Pancreas (tissue), 10 donors: ENCODE data around the gene PEAK3. TPM values are rescaled to one million over a fixed set of nuclear protein-coding genes. Genes with fewer than 3 reads are reported as not detected.

ENCODE experiments used
- ATAC-seq, 4 donors: fragments of 200-7000 bp; cut with Tn5 transposase; one replicate each; pipeline versions ENCODE4 v1.8.0 to v1.9.1; 2020; ENCODE audit warnings: mild to moderate bottlenecking in 4 of 4, moderate library complexity in 4 of 4
- DNase-seq, 6 donors: peaks; one replicate each; pipeline ENCODE4 v3.0.0-alpha.2; 2020
- FAIRE-seq: peaks from 2 replicates; lab custom pipeline; 2012; peaks lifted over from hg19 to GRCh38; lab: Jason Lieb, UNC
- H3K27ac ChIP-seq, 4 donors: fragments of 200-600 bp; sonication (generic); 1 replicate in 3 of 4; 2 replicates in 1 of 4; pipeline versions ENCODE4 v1.5.0 to v1.8.0; 2020
- H3K27me3 ChIP-seq, 4 donors: fragments of 200-600 bp; one replicate each; pipeline ENCODE4 v1.8.0; 2021
- H3K36me3 ChIP-seq, 3 donors: fragments of 200-600 bp; sonication (generic) in 1 of 3; one replicate each; pipeline versions ENCODE4 v1.5.0 to v1.8.0; 2020 to 2021
- H3K4me1 ChIP-seq, 3 donors: fragments of 200-600 bp; one replicate each; pipeline ENCODE4 v1.8.0; 2021
- H3K4me3 ChIP-seq, 4 donors: fragments of 200-600 bp; sonication (generic) in 2 of 4; one replicate each; pipeline versions ENCODE4 v1.5.0 to v1.8.0; 2020 to 2021
- H3K9me3 ChIP-seq, 4 donors: fragments of 200-600 bp; one replicate each; pipeline ENCODE4 v1.8.0; 2021
- WGBS, 2 donors: extraction: QIAGEN DNeasy Blood & Tissue Kit; methylation state at CpG; one replicate each; pipeline ENCODE4 v1.1.7; 2013; 5-methylcytosine and 5-hydroxymethylcytosine counted together
- intact Hi-C, 3 donors: fragments of 100-400 bp; cut with DNase I; formaldehyde crosslinking; loops; one replicate each; pipeline versions ENCODE4 v1.11.1 to v1.14.2; 2022
- polyA plus RNA-seq, 2 donors: library from polyadenylated mRNA; stranded (reverse); fragments of 200-250 nt; gene quantifications; one replicate each; pipeline ENCODE4 v1.2.3, GENCODE V29; 2013
- total RNA-seq, 6 donors: library from RNA; stranded (reverse); fragmentation: NEBNext Ultra II Directional in 4 of 6; extraction: Animal tissue kit (Norgen Biotek cat#: 25700) in 4 of 6; gene quantifications; one replicate each; pipeline versions ENCODE4 v1.2.1 to v1.2.4, GENCODE V29; 2021 to 2023
- TF ChIP-seq, protein P1 (sequence below), 4 donors: fragments of 200-600 bp; sonication (generic) in 3 of 4; IDR thresholded peaks; one replicate each; pipeline versions ENCODE4 v1.5.0 to v1.8.0; 2021; ENCODE audit warnings: antibody characterized with exemption in 4 of 4
- donor health status: healthy with polysubstance abuse.
- donor health status: DM: no; HTN: no; CAD: no; lungs with moderate emphysema.
- donor health status: DM: no; HTN: no; CAD: no.
- donor health status: control.
- donor health status: control.
- donor health status: Bipolar disorder and iron deficiency.
- donor health status: DM: yes; HTN: yes; CAD: no.
- donor health status: DM: no; HTN: no; CAD: no.
- donor health status: DM: no; HTN: no; CAD: no.
- donor health status: DM: yes; HTN: yes; CAD: no.

The PEAK3 gene
- total and polyA plus RNA-seq, 8 donors, result 0.04 to 0.81 (median 0.16) TPM; not detected in 2

DNA sequence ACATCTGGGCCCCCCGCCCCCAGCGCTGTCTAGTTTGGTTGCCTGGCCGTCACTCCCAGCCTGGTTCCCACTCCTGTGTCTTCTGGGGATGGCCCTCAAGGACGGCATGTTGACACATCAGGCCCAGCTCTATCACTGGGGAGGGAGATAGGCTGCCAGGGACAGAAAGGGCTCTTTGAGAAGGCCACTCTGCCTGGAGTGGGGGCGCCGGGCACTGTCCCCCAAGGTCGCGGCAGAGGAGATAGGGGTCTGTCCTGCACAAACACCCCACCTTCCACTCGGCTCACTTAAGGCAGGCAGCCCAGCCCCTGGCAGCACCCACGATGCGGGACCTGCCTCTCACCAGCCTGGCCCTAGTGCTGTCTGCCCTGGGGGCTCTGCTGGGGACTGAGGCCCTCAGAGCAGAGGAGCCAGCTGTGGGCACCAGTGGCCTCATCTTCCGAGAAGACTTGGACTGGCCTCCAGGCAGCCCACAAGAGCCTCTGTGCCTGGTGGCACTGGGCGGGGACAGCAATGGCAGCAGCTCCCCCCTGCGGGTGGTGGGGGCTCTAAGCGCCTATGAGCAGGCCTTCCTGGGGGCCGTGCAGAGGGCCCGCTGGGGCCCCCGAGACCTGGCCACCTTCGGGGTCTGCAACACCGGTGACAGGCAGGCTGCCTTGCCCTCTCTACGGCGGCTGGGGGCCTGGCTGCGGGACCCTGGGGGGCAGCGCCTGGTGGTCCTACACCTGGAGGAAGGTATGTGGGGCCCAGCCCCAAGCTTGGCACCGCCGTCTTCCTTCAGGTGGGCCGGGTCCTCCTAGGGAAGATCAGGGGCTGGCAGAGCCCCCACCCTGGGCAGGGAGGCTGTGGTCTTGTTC is 32.7 kb downstream of the PEAK3 start, which contains the start of gene AMH:
Gene AMH (plus strand): TSS at position 314 of the 857 bp plus-strand sequence. CDS start 10 bp downstream, at position 324.
- peak in 3 of 6 donors; percentile 40 to 77 (median 57) for DNase-seq
- FAIRE-seq, result no peak
- ATAC-seq, result peak in 1 of 4 donors; percentile 2
- Histone ChIP-seq H3K27me3 (peaks cover 0 to 6% (median 0%) of the 10 kb centered on the region in 4 donors), H3K4me3 (no peak within 1 kb of the TSS), H3K4me1 (no peaks in the 10 kb centered on the region), H3K9me3 (no peaks in the 10 kb centered on the region), H3K36me3 (peaks cover 4 to 34% (median 34%) of the 10 kb centered on the region in 3 donors), H3K27ac (no peak within 1 kb of the TSS)
- TF ChIP-seq, protein P1, sequence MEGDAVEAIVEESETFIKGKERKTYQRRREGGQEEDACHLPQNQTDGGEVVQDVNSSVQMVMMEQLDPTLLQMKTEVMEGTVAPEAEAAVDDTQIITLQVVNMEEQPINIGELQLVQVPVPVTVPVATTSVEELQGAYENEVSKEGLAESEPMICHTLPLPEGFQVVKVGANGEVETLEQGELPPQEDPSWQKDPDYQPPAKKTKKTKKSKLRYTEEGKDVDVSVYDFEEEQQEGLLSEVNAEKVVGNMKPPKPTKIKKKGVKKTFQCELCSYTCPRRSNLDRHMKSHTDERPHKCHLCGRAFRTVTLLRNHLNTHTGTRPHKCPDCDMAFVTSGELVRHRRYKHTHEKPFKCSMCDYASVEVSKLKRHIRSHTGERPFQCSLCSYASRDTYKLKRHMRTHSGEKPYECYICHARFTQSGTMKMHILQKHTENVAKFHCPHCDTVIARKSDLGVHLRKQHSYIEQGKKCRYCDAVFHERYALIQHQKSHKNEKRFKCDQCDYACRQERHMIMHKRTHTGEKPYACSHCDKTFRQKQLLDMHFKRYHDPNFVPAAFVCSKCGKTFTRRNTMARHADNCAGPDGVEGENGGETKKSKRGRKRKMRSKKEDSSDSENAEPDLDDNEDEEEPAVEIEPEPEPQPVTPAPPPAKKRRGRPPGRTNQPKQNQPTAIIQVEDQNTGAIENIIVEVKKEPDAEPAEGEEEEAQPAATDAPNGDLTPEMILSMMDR (IDR thresholded peaks at IDR 0.05), result no peak
- WGBS, 2 donors, result 68 to 70% methylated on average over 18 to 27 of the region's 27 CpGs
- intact Hi-C loops, result no loop called here

DNA sequence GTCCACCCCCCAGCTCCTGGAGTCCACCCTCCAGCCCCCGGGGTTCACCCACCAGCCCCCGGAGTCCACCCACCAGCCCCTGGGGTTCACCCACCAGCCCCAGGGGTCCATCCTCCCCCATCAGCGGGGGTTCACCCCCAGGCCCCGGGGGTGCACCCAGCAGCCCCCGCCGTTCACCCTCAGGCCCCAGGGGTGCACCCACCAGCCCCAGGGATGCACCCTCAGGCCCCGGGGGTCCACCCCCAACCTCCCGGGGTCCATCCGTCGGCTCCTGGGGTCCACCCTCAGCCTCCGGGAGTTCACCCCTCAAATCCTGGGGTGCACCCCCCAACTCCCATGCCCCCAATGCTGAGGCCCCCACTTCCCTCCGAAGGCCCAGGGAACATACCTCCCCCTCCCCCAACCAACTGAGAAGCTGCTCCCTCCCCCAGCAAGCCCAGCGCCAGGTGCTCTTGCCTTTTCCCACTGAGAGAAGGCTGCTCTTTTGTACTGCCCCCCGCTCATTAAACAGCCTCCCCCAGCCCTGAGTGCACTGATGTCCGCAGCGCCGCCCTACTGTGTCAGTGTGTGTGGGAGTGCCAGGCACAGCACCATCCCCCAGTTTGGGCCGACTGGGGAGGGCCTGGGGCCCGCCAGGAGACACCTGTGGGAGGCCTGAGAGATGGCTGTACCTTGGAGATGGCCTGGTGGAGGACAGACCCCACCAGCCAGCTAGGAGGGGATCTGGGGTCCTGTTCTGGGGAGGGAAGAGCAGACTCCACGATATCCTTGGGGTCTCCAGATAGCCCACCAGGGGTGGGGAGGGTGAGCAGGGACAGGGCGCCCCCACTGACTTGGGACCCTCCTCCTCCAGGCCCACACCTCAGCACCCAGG is 33.6 kb downstream of the PEAK3 start:
- Histone ChIP-seq H3K4me3 (no peak overlapping the region), H3K36me3 (peaks cover 4 to 42% (median 42%) of the 10 kb centered on the region in 3 donors), H3K27ac (no peak overlapping the region), H3K27me3 (peaks cover 0 to 6% (median 0%) of the 10 kb centered on the region in 4 donors), H3K4me1 (no peaks in the 10 kb centered on the region), H3K9me3 (no peaks in the 10 kb centered on the region)
- ATAC-seq, result no peak
- no peak for FAIRE-seq
- TF ChIP-seq, protein P1 (IDR thresholded peaks at IDR 0.05), result no peak
- peak in 3 of 6 donors; percentile 31 to 73 (median 57) for DNase-seq
- intact Hi-C loops, result no loop called here
- WGBS, 2 donors, result 84 to 85% methylated on average over 18 to 21 of the region's 21 CpGs

DNA sequence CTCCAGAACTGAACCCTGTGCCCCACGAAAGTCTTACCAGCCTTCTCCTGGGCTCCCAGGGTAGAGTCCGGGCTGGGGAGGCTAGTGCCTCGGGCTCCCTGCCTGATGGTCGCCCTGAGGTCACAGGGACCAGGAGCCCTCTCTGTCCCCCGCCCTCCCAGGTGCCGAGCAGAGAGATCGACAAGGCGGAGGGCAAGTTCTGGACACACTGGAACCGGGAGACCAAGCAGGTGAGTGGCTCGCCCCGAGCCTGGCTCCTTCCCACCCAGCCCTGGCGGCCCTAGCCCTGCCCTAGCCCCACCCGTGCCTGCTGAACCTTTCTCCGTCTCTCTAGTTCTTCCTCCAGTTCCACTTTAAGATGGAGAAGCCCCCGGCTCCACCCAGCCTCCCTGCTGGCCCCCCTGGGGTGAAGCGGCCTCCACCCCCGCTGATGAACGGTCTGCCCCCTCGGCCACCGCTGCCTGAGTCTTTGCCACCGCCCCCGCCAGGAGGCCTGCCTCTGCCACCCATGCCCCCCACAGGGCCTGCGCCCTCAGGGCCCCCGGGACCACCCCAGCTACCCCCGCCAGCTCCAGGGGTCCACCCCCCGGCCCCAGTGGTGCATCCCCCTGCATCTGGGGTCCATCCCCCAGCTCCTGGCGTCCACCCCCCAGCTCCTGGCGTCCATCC is 34.4 kb downstream of the PEAK3 start:
- Histone ChIP-seq H3K36me3 (peaks cover 4 to 45% (median 44%) of the 10 kb centered on the region in 3 donors), H3K27me3 (peaks cover 0 to 6% (median 0%) of the 10 kb centered on the region in 4 donors), H3K4me3 (no peak overlapping the region), H3K9me3 (no peaks in the 10 kb centered on the region), H3K4me1 (no peaks in the 10 kb centered on the region), H3K27ac (peak overlapping the region in 1 of 4 donors; percentile 75)
- WGBS, 2 donors, result 92 to 96% methylated on average over 17 to 28 of the region's 28 CpGs
- ATAC-seq (no peak), DNase-seq (peak in 2 of 6 donors; percentile 49 to 80), FAIRE-seq (no peak)
- intact Hi-C loops, result no loop called here
- TF ChIP-seq, protein P1 (IDR thresholded peaks at IDR 0.05), result no peak

DNA sequence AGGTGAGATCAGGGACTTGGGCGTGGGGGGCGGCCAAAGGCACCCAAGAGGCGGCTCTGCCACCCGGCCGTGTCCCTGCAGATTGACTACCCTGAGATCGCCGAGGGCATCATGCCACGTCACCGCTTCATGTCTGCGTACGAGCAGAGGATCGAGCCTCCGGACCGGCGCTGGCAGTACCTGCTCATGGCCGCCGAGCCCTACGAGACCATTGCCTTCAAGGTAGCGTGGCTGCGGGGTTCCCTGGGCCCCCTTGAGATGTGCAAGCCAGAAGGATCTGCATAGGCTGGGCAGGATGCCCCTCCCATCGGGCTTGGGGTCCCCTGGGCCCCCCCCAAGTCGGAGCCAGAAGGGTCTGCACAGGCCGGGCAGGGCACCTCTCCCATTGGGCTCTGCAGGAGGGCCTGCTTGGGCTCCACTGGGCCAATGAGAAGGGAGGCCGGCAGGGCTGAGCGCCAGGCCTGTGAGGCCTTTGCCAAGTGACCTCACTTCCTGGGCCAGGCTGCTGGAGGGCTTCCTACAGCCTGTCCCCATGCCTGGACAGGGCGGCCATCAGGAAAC is 35.1 kb downstream of the PEAK3 start:
- H3K9me3 ChIP-seq, result no peaks in the 10 kb centered on the region
- H3K27ac ChIP-seq, result peak overlapping the region in 1 of 4 donors; percentile 75
- peaks cover 0 to 3% (median 0%) of the 10 kb centered on the region in 3 donors for H3K4me1 ChIP-seq
- ATAC-seq (peak; percentile 44 to 73 (median 57)), FAIRE-seq (no peak), DNase-seq (peak in 4 of 6 donors; percentile 56 to 84 (median 70))
- TF ChIP-seq, protein P1 (IDR thresholded peaks at IDR 0.05), result no peak
- WGBS, 2 donors, result 84 to 85% methylated on average over 26 of the region's 26 CpGs
- intact Hi-C loops, result no loop called here
- H3K27me3 ChIP-seq, result peaks cover 0 to 4% (median 0%) of the 10 kb centered on the region in 4 donors
- no peak overlapping the region for H3K4me3 ChIP-seq
- H3K36me3 ChIP-seq, result peaks cover 4 to 45% (median 44%) of the 10 kb centered on the region in 3 donors
